ENCODE data around the gene VAV3.
"Not testable (repeated sequence)": the region's sequence is repeated elsewhere in the genome, so short reads cannot be mapped to it uniquely, and the experiment has no call there.

The VAV3 gene

DNA sequence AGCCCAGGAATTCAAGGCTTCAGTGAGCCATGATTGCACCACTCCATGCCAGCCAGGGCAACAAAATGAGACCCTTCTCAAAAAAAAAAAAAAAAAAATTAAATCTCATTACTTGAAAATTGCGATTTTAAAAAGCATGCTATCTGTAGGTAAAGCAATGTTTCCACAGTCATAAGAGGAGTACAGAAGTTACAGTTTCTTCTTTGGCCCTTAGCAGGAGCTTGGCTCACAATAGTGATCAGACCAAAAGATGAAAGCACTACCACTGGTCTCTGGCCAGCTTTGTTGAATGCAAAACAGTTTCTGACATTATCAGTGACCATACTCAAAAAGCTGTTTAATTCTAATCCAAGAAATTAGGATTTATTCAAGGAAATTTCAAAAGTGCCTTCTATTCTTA lies 31.2 kb downstream of the VAV3 start:
- no peak for DNase-seq

DNA sequence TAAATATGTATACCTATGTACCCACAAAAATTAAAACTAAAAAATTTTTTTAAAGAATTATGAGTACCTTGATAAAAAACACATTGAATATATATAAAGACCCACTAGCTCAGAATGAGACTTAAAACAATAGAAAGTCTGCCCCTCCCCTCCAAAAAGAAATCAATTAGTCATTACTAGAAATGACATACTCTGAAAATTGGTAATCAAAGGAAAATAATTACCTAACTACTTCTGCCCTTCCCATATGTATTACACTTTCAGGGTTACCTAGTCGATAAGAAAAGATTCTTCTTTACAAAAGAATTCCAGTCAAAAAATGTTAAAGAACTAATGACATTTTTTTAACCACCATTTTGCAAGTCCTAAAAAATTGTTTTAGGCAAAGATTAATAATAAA lies 34.7 kb downstream of the VAV3 start:
- DNase-seq: no peak

DNA sequence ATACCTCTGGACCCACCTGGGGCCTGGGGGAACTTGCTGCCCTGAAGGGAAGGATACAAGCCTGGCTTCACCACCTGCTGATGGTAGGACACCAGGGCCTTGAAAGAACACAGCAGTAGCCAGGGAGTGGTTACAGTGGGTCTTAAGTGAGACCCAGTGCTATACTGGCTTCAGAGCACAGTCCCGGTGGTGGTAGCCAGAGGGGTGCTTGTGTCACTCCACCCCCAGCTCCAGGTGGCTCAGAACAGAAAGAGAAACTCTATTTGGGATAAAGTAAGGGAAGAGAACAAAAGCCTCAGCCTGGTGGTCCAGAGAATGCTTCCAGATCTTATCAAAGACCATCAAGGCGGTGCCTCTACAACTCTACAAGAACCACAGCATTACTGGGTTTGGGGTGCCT lies 37.2 kb downstream of the VAV3 start:
- DNase-seq: no peak

DNA sequence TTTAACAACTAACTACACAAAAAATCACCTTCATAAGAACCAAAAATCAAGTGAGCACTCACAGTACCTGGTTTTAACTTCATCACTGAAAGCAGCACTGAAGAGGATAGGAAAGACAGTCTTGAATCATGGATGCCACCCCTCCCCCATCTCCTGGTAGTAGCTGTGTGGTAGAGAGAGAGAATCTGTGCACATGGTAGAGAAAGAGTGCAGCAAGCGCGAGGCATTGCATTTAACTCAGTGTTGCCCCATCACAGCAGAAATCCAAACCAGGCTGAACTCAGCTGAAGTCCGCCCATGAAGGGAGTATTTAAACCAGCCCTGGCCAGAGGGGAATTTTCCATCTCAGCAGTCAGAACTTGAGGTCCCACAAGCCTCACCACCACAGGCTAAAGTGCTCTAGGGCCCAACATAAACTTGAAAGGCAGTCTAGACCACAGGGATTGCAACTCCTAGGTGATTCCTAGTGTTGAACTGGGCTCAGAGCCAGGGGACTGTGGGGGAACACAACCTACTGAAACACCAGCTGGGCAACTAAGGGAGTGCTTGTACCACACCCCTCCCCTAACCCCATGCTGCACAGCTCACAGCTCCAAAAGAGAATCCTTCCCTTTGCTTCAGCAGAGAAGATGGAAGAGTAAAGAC lies 38.4 kb downstream of the VAV3 start:
- no peak for DNase-seq

DNA sequence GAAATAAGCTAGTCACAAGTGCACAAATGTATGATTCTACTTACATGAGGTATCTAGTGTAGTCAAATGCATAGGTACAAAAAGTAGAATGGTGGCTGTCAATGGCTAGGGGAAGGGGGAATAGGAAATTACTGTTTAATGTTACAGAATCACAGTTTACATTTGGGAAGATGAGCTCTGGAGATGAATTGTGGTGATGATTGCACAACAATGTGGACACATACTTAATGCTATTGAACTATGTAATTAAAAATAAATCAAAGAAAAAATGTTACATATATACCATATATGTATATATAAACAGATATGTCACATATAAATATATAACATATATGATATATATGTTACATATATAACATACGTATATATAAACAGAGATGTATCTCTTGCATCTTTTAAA lies 39.4 kb downstream of the VAV3 start:
- DNase-seq: no peak

DNA sequence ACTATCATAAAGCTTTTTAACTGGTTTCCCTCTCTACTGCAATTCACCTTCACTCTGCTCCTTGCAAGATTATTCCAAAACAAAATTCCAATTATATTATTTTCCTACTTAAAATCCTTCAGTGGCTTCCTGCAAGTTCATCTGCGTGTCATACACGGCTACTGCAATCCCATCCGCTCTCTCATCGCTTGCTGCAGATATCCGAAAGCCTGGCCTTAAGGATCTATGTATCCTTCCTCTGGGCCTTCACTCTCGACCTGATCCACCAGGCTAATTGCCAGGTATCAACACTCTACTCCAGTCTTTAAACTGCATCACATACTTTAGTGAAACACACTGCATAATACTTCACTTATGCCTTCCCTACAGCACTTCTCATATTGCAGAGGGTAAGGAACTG lies 44.0 kb downstream of the VAV3 start:
- no peak for DNase-seq

DNA sequence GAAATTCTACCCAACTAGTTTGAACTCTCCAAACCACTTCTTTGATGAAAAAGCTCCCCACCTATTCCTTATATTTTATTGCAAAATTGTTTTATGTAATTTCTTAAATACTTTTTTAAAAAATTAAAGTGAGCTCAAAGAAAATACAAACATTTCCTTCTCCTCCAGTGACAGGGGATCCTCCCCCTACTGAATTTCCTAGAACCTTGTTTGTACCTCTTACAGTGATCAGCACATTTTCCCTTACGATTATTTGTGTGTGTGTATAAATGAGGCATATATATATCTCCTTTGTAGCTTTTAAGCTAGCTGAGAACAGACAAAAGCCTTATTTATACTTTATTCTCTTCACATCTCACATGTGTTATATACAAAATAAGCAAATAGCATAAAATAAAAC lies 44.4 kb downstream of the VAV3 start:
- DNase-seq: no peak

DNA sequence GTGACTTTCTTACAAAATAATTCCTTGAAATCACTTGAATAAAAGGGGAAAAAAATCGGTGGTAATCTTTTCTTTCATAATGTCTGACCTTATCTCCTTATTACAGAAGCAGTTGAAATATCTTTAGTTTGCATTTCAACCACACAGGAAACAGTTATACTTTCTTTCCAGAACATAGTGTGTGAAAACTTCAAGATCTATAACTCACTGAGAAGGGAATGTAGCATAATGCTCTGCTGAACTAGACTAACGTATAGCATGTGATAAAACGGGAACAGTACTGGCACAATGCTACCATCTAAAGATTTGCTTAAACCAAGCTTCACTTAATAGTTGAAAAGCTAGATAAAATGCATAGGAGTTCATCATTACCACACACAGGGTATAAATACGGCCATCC lies 45.0 kb downstream of the VAV3 start:
- no peak for DNase-seq

DNA sequence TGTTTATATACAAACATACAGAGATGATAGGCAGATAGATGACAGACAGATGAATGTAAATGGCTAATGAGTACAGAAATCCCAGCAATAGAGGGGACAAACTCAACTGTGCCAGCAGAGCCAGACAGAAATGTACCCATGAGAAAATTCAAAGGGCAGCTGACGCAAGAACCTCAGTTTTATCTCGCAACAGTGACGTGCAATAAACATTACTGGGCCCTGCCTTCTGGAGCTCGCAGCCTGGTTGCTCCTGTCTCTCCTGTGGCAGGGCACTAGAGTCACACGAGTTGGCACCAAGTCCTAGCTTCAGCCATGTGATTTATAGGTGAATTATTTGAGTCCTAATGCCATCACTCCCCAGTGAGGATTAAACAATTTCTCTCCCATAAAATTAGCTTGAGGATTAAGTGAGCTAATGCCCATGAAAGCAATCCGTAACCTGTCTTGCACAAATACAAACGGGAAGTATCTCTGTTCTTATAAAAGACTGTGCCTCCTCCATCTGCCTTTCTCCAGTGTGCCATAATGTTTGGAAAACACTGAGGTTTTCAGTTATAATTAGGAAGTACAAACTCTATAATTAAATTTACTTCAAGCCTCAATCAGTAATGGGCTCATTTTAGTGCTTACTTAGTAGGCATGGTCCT lies 50.7 kb downstream of the VAV3 start:
- no peak for DNase-seq

DNA sequence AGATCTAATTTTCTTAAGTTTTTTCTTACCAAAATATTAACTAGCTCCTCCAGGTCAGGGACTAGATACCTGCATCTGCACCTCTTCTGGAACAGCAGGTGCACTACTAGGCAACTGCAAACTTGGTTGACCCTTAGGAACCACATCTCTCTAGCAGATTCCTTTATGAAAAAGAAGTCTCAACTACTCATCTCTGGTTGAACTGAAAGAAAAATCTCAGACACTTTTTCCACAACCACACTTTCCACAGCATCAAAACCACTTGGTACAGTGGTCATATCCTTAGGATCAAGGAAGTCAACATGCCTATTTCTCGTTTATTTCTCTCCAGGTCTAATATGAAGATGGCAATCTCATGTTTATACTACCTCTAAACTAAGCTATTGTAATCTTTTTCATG lies 52.3 kb downstream of the VAV3 start:
- no peak for DNase-seq

DNA sequence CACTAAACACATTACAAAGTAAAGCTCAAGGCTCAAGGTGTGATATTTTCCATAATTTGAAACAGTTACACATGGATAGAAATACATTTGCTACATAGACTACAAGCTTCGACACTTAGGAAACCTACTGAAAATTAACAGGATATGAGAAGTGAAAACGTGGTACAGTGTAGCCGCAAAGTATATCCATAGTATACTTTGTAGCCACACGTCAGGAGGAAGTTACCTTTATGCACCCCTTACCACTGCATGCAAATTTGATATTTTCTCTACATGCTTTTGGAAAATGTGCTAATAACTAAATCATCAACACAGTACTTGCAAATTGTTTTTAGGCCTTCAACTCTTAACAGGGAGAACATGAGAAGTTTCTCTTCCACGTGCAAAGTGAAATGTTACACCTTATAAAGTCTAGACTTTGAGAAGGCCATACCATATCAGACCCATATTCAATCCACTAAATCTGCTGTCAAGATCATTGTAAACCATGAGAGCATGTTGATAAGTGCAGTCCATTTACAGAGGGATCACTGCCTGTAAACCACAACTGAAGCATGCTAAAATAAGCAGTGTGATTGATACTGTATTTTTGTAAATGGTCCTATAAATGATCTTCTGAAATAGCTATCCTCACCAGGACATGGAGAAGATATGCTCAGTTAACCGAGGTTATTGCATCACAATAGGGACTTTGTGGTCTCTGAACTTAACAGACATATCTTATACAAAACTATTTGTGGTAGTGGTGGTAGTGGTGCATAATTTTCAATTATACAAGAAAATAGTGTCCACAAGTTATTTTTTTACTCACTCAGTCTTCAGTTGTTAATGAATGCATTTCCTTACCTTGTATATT lies 64.7 kb downstream of the VAV3 start:
- DNase-seq: no peak

DNA sequence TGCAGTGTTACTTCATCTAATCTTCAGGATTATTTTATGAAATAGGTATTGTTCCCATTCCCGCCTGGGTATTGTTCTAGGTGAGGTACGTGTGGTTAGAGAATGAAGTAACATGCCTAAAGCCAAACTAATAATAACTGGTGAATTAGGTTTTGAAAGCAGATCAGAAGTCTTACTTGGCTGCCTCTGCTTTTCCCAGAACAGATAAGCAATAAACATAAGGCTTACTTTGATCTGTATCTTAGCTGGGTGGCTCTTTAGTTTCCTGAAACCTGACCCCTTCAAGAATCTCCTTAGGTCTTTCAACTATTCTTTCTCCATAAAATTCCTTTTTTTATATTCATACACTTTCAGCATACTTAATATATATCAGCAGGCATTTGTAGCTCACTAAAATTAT lies 65.3 kb downstream of the VAV3 start:
- no peak for DNase-seq

DNA sequence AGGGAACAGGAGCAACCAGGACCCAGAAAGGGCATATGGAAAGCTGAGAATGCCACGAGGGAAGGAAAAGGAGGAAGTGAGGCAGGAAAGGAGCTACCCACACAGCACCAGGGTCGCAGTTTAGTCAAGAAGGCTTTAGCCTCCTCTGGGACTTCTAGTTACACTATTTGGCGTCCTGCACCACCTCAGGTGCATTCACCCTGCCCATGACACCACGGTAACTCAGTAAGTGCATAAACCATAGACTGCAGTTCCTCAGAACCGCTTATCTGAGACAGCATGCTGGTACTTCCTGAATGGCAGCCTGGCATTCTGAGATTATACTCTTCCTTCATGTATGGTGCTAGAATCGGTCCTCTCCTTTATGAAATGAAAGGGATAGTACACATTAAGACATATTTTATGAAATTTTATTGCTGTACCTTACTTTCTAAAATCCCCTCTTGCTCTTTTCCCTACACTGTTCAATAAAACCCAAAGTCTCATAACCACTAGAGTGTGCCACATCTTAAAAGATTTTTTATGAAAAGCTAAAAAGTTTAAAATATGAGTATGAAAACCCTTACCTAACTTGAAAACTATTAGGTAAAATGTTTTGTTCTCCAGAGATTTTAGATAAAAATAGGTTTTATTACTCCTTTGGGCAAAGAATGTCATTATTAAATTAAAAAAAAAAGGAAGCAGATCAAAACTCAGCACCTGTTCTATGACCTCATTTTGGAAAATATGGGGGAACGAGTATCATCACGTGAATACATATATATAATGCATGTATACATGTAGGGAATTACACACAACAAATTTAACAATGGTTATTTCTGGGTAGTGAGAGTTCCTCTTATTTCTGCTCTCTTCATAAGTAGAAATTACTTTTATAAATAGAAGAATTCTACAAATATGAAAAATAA lies 67.3 kb downstream of the VAV3 start:
- no peak for DNase-seq

DNA sequence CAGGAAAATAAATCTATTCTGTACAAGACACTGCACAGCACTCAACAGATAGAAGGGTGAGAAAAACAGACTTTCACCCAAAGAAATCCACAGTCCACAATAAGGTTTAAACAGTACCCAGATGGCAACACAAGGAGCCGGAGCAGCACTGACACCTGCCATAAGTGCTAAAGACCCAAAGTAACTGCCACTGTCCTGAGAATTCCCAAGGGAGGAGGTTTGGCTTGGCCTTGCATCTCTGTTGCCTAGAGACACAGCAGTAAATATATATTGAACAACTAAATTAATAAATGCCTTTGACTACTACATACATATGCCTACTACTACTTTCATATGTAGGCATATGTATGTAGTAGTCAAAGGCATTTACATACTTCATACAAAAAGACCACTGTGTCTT lies 68.0 kb downstream of the VAV3 start:
- DNase-seq: no peak

DNA sequence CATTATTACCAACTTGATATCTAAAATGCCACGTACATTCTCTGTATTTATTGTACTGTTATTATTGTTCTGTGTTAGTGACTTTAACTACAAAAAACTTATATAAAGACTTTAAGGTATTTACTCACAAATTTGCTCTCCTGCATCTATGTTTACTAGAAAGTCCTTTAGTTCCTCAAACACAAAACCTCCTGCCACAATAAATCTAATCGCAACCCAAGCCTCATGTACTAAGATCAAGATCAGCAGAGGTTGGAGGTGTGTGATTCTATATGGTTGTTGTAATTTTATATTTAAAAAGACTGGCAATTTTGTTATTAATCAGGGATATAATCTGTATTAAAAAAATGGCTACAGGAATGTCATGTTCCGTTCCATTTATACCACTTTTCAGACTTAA lies 68.6 kb downstream of the VAV3 start:
- DNase-seq: no peak

DNA sequence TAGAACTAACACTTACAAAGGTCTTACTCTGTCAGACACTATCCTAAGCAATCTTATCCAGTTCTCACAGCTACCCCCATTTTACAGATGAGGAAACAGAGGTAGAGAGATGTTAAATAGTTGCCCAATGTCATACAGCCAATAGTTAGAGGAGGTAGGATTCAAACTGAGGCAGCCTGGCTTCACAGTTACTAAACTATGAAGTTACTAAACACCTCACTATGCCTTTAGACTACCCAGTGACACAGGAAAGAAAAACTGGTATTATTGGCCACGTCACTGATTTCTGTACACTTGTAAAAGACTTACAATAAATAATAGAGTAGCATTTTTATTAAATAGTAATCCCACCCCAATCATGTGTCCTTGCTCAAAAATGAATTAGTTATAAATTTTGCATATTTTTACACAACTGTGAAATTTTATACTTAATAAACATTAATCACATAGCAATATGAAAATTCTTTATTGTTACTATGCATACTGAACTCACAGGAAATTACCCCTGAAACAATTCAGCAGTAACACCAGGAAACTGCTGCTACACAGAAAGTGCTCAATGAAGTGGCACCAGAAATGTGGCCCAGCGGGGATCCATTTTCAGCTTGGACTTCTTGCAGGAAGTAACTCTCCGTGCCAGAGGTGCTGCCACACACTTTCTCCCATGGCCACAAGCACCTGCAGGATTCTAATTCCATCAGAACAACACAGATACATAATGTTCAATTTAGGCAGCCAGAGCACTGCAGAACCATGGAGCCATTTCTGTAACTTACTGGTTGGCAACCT lies 69.4 kb downstream of the VAV3 start:
- no peak for DNase-seq

DNA sequence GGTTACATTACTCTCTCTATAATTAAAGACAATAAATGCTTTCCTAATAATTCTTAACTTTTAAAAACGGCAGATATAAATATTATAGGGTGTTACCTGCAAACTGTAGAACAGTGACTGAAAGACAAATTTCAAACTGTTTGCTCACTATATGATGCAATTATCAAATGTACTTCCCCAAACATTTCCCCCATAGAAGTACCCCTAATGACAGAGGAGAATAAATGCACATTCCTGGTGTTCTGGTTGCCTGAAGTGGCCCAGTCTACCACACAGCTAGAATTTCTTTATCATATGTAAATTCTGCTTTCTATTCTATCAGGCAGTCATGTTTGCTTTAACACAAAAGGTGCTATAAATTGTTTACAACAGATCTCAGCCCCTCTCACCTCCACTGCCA lies 70.4 kb downstream of the VAV3 start:
- DNase-seq: no peak

DNA sequence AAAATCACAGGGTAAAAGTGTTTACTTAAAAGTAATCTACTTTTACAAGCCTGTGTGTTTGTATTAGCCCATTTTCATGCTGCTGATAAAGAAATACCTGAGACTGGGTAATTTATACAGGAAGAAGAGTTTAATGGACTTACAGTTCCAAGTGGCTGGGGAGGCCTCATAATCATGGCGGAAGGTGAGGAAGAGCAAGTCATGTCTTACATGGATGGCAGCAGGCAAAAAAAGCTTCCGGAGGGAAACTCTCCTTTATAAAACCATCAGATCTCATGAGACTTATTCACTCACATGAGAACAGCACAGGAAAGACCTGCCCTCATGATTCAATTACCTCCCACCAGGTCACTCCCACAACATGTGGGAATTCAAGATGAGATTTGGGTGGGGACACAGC lies 71.6 kb downstream of the VAV3 start:
- DNase-seq: not testable (repeated sequence)

DNA sequence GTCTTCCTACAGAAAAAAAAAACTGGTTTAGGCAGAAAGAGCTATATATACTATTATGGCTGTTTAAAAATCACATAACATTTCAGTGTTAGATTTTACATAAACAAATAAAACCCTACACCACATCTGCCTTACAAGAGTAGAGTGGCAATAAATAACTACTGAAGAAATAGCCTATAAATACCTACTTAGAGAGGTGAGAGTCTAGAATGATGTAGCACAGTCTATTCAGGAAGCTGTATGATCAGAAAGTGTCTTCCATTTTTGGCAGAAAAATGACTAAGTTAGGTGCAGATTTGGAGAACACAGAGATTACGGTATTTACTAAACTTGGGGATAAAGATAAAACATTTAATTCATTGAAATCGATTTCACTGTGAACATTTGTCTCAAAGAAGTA lies 75.5 kb downstream of the VAV3 start:
- no peak for DNase-seq

DNA sequence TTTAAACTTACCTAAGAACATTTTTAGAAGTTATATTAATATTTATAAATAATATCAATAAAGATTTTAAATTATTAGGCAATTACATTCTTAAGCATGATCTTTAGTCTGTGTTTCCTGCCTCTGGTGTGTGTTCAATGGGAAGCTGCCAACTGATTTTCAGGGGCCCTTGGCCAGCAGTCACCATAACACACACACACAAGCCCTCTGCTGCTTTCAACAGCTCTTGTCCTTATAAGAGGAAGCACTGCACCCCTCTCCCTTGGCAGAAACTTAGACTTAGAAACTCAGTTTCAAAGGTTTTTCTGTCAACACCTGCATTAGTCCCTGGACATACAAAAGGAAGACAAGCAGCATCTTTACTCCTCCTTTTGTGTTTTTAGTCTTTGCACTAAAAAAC lies 81.4 kb downstream of the VAV3 start:
- no peak for DNase-seq

DNA sequence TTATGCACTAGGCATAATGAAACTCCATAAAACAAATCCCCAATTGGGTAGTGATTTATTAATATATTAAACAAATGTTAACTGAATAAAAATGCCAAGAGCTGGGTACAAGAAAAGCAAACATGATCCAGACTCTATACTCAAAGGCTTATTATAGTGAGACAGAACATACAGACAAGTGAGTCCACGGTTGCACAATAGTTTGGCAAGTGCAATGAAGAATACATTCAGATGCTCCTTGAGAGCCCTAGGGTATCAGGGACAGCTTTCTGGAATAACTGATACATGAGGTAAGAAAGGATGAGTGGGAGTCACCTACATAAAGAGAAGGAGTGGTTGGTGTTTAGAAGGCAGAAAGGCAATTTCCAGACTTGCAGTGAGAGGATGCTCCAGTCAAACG lies 85.1 kb downstream of the VAV3 start:
- no peak for DNase-seq

DNA sequence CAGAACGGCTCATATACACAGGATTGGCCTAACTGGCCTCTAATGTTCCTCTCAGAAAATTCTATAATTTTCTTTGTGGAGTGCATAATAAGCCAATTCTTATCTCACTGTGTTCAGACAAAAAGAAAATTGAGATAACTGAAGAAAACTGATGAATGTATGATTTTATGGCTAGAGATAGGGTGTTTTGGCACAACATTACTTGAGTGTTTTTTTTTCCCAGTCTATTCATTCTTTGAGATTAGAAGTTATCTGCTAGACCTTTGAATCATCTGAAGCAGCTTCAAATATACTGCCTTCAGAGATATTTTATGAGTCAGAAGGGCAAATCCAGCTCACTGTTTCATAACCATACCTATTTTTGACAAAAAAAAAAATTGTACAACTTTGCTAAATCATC lies 85.6 kb downstream of the VAV3 start:
- no peak for DNase-seq

Data from EL (cell line).